ENCODE data around the gene IRF4. TPM values are rescaled to one million over a fixed set of nuclear protein-coding genes. Genes with fewer than 3 reads are reported as not detected.

IRF4 gene
- total and polyA plus RNA-seq, 4 donors, result 0.85 to 5.0 (median 2.9) TPM

- DNase-seq, result no peak
- H3K9me3 ChIP-seq (ENCODE audit: control insufficient read depth in 4 of 4, insufficient read depth in 3 of 4, low read length in 3 of 4), result peaks cover 0 to 8% (median 2%) of the 10 kb centered on the region in 4 donors
- H3K4me3 ChIP-seq, result no peak overlapping the region
- no peaks in the 10 kb centered on the region for H3K36me3 ChIP-seq (ENCODE audit: control insufficient read depth in 4 of 4, insufficient read depth in 4 of 4, low read length in 4 of 4)
- TF ChIP-seq CTCF (IDR thresholded peaks at IDR 0.05; ENCODE audit: control extremely low read depth, extremely low read depth), result no peak
- no peak overlapping the region for H3K27ac ChIP-seq (ENCODE audit: low read depth in 1 of 2, low read length in 1 of 2)
- H3K27me3 ChIP-seq (ENCODE audit: control insufficient read depth in 3 of 3, insufficient read depth in 3 of 3, low read length in 2 of 3), result peaks cover 0 to 5% (median 0%) of the 10 kb centered on the region in 3 donors
- ATAC-seq (ENCODE audit: insufficient read depth, low FRiP score), result no peak
- 88 to 92% methylated on average over 5 of the region's 5 CpGs for WGBS, 2 donors
- no peak overlapping the region for H3K9ac ChIP-seq (ENCODE audit: insufficient read depth in 1 of 2, low read length in 2 of 2)
- H3K4me1 ChIP-seq (ENCODE audit: control insufficient read depth in 5 of 5, insufficient read depth in 5 of 5, low read length in 5 of 5), result no peaks in the 10 kb centered on the region
These were observed 28.7 kb upstream of the IRF4 start for GRCh38 chr6:362924-363249.

GRCh38 chr6:363291-363690 is 28.3 kb upstream of the IRF4 start:
- peaks cover 0 to 5% (median 0%) of the 10 kb centered on the region in 3 donors for H3K27me3 ChIP-seq (ENCODE audit: control insufficient read depth in 3 of 3, insufficient read depth in 3 of 3, low read length in 2 of 3)
- no peak overlapping the region for H3K9ac ChIP-seq (ENCODE audit: insufficient read depth in 1 of 2, low read length in 2 of 2)
- H3K4me3 ChIP-seq, result no peak overlapping the region
- H3K4me1 ChIP-seq (ENCODE audit: control insufficient read depth in 5 of 5, insufficient read depth in 5 of 5, low read length in 5 of 5), result no peaks in the 10 kb centered on the region
- no peak for DNase-seq
- H3K9me3 ChIP-seq (ENCODE audit: control insufficient read depth in 4 of 4, insufficient read depth in 3 of 4, low read length in 3 of 4), result peaks cover 0 to 7% (median 2%) of the 10 kb centered on the region in 4 donors
- ATAC-seq (ENCODE audit: insufficient read depth, low FRiP score), result no peak
- 90 to 93% methylated on average over 12 of the region's 12 CpGs for WGBS, 2 donors
- no peak for TF ChIP-seq CTCF (IDR thresholded peaks at IDR 0.05; ENCODE audit: control extremely low read depth, extremely low read depth)
- H3K36me3 ChIP-seq (ENCODE audit: control insufficient read depth in 4 of 4, insufficient read depth in 4 of 4, low read length in 4 of 4), result no peaks in the 10 kb centered on the region
- no peak overlapping the region for H3K27ac ChIP-seq (ENCODE audit: low read depth in 1 of 2, low read length in 1 of 2)

- H3K27me3 ChIP-seq (ENCODE audit: control insufficient read depth in 3 of 3, insufficient read depth in 3 of 3, low read length in 2 of 3), result peaks cover 0 to 5% (median 0%) of the 10 kb centered on the region in 3 donors
- TF ChIP-seq CTCF (IDR thresholded peaks at IDR 0.05; ENCODE audit: control extremely low read depth, extremely low read depth), result no peak
- 91 to 94% methylated on average over 13 of the region's 13 CpGs for WGBS, 2 donors
- H3K9me3 ChIP-seq (ENCODE audit: control insufficient read depth in 4 of 4, insufficient read depth in 3 of 4, low read length in 3 of 4), result peaks cover 0 to 7% (median 2%) of the 10 kb centered on the region in 4 donors
- no peak for DNase-seq
- ATAC-seq (ENCODE audit: insufficient read depth, low FRiP score), result no peak
- no peak overlapping the region for H3K27ac ChIP-seq (ENCODE audit: low read depth in 1 of 2, low read length in 1 of 2)
- no peak overlapping the region for H3K9ac ChIP-seq (ENCODE audit: insufficient read depth in 1 of 2, low read length in 2 of 2)
- H3K4me3 ChIP-seq, result no peak overlapping the region
- H3K4me1 ChIP-seq (ENCODE audit: control insufficient read depth in 5 of 5, insufficient read depth in 5 of 5, low read length in 5 of 5), result no peaks in the 10 kb centered on the region
- no peaks in the 10 kb centered on the region for H3K36me3 ChIP-seq (ENCODE audit: control insufficient read depth in 4 of 4, insufficient read depth in 4 of 4, low read length in 4 of 4)
These were observed 27.6 kb upstream of the IRF4 start for GRCh38 chr6:363909-364308.

All from lung (tissue), 12 donors.